ENCODE results near the gene RNF208. TPM values are rescaled to one million over a fixed set of nuclear protein-coding genes. Genes with fewer than 3 reads are reported as not detected.

Gene RNF208
- total and polyA plus RNA-seq, 2 donors (not counting 1 experiment from before 2014, with no cell fraction given), result 0.14 to 0.33 TPM

- H3K36me3 ChIP-seq (ENCODE audit: control insufficient read depth, insufficient read depth, low read length), result peaks cover 15% of the 10 kb centered on the region
- no peak for DNase-seq (ENCODE audit: low read depth in 2 of 2)
- no peak overlapping the region for H3K27ac ChIP-seq (ENCODE audit: insufficient read depth, low read length)
Measured at GRCh38 chr9:137191691-137192447, 30.2 kb downstream of the RNF208 start.

GRCh38 chr9:137191245-137191644 lies 30.8 kb downstream of the RNF208 start:
- H2AFZ ChIP-seq (ENCODE audit: low read length), result no peak overlapping the region
- H3K9me3 ChIP-seq (ENCODE audit: control insufficient read depth, insufficient read depth, low read depth, low read length), result no peaks in the 10 kb centered on the region
- no peak overlapping the region for H3K4me2 ChIP-seq (ENCODE audit: extremely low read depth, insufficient read depth, low read length)
- no peak for DNase-seq (ENCODE audit: low read depth in 2 of 2)
- H3K4me1 ChIP-seq (ENCODE audit: control insufficient read depth, extremely low read depth, insufficient read depth, low read length), result peaks cover 19% of the 10 kb centered on the region
- H4K20me1 ChIP-seq (ENCODE audit: control insufficient read depth, extremely low read depth, insufficient read depth, low read length), result no peaks in the 10 kb centered on the region
- H3K27me3 ChIP-seq (ENCODE audit: control insufficient read depth, insufficient read depth, low read length), result no peaks in the 10 kb centered on the region
- no peak overlapping the region for H3K27ac ChIP-seq (ENCODE audit: insufficient read depth, low read length)
- H3K79me2 ChIP-seq (ENCODE audit: control insufficient read depth, insufficient read depth, low read length), result peaks cover 37% of the 10 kb centered on the region
- peaks cover 17% of the 10 kb centered on the region for H3K36me3 ChIP-seq (ENCODE audit: control insufficient read depth, insufficient read depth, low read length)
- H3K9ac ChIP-seq (ENCODE audit: insufficient read depth, low read length), result no peak overlapping the region
- no peak overlapping the region for H3K4me3 ChIP-seq (replicated peaks in 1 of 4; ENCODE audit: control extremely low read depth in 1 of 4, insufficient read depth in 1 of 4, low read depth in 3 of 4, low read length in 4 of 4)
- TF ChIP-seq EZH2 (IDR thresholded peaks at IDR 0.05; ENCODE audit: low read length, missing control alignments) (no peak), CTCF (conservative IDR thresholded peaks at IDR 0.05 in 1 of 2, IDR thresholded peaks at IDR 0.05 in 1 of 2; ENCODE audit: low read depth in 1 of 2, low read length in 2 of 2) (no peak)

More at GRCh38 chr9:137191691-137192447, 30.2 kb downstream of the RNF208 start:
- Histone ChIP-seq H3K9ac (ENCODE audit: insufficient read depth, low read length) (no peak overlapping the region), H3K4me1 (ENCODE audit: control insufficient read depth, extremely low read depth, insufficient read depth, low read length) (peaks cover 17% of the 10 kb centered on the region), H3K4me2 (ENCODE audit: extremely low read depth, insufficient read depth, low read length) (no peak overlapping the region), H3K9me3 (ENCODE audit: control insufficient read depth, insufficient read depth, low read depth, low read length) (no peaks in the 10 kb centered on the region), H3K79me2 (ENCODE audit: control insufficient read depth, insufficient read depth, low read length) (peaks cover 36% of the 10 kb centered on the region), H3K4me3 (replicated peaks in 1 of 4; ENCODE audit: control extremely low read depth in 1 of 4, insufficient read depth in 1 of 4, low read depth in 3 of 4, low read length in 4 of 4) (no peak overlapping the region), H4K20me1 (ENCODE audit: control insufficient read depth, extremely low read depth, insufficient read depth, low read length) (no peaks in the 10 kb centered on the region), H3K27me3 (ENCODE audit: control insufficient read depth, insufficient read depth, low read length) (no peaks in the 10 kb centered on the region), H2AFZ (ENCODE audit: low read length) (no peak overlapping the region)
- TF ChIP-seq EZH2 (IDR thresholded peaks at IDR 0.05; ENCODE audit: low read length, missing control alignments) (no peak), CTCF (conservative IDR thresholded peaks at IDR 0.05 in 1 of 2, IDR thresholded peaks at IDR 0.05 in 1 of 2; ENCODE audit: low read depth in 1 of 2, low read length in 2 of 2) (no peak)

- H3K9ac ChIP-seq (ENCODE audit: insufficient read depth, low read length), result no peak overlapping the region
- peak overlapping the region; percentile 92 for H3K27ac ChIP-seq (ENCODE audit: insufficient read depth, low read length)
- peak overlapping the region in 1 of 4 experiments; percentile 97 for H3K4me3 ChIP-seq (replicated peaks in 1 of 4; ENCODE audit: control extremely low read depth in 1 of 4, insufficient read depth in 1 of 4, low read depth in 3 of 4, low read length in 4 of 4)
- no peaks in the 10 kb centered on the region for H4K20me1 ChIP-seq (ENCODE audit: control insufficient read depth, extremely low read depth, insufficient read depth, low read length)
- peak overlapping the region; percentile 92 for H3K4me2 ChIP-seq (ENCODE audit: extremely low read depth, insufficient read depth, low read length)
- H3K79me2 ChIP-seq (ENCODE audit: control insufficient read depth, insufficient read depth, low read length), result peaks cover 37% of the 10 kb centered on the region
- no peak overlapping the region for H2AFZ ChIP-seq (ENCODE audit: low read length)
- DNase-seq (ENCODE audit: low read depth in 2 of 2), result no peak
- TF ChIP-seq CTCF (conservative IDR thresholded peaks at IDR 0.05 in 1 of 2, IDR thresholded peaks at IDR 0.05 in 1 of 2; ENCODE audit: low read depth in 1 of 2, low read length in 2 of 2), result no peak
- no peak for TF ChIP-seq EZH2 (IDR thresholded peaks at IDR 0.05; ENCODE audit: low read length, missing control alignments)
- no peaks in the 10 kb centered on the region for H3K27me3 ChIP-seq (ENCODE audit: control insufficient read depth, insufficient read depth, low read length)
- peaks cover 18% of the 10 kb centered on the region for H3K36me3 ChIP-seq (ENCODE audit: control insufficient read depth, insufficient read depth, low read length)
- H3K9me3 ChIP-seq (ENCODE audit: control insufficient read depth, insufficient read depth, low read depth, low read length), result no peaks in the 10 kb centered on the region
- peaks cover 19% of the 10 kb centered on the region for H3K4me1 ChIP-seq (ENCODE audit: control insufficient read depth, extremely low read depth, insufficient read depth, low read length)
Measured at GRCh38 chr9:137190315-137190856, 31.7 kb downstream of the RNF208 start.

Measured in fibroblast of lung (primary cell).